ENCODE data around the gene KLK10. TPM values are rescaled to one million over a fixed set of nuclear protein-coding genes. Genes with fewer than 3 reads are reported as not detected.

KLK10 gene
- total RNA-seq, 1 experiment from 2014 or later: 33.6 TPM

DNA sequence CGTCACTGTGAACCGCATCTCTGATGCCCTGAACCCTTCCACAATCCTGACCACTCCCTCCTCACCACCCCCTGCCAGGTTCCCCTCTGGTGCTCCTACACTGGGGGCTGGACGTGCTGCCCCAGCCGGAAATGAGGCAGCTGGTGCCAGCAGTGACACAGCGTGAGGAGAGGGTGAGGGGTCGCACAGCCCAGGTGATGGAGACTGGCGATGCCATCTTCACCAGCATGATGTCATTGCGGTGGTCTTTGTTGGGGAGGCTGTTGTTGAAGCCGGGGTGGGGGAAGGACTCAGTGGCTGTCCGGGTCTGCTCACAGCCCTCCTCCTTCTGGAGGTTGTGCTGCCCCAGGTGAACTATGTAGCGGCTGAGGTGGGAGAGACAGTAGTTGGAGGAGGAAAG lies 4.4 kb upstream of the KLK10 start:
- Histone ChIP-seq H4K20me1 (ENCODE audit: insufficient read depth) (no peaks in the 10 kb centered on the region), H3K4me3 (replicated peaks in 1 of 2; ENCODE audit: low read depth in 1 of 2, low read length in 2 of 2) (no peak overlapping the region), H2AFZ (ENCODE audit: low read depth, low read length, poor library complexity, severe bottlenecking) (no peak overlapping the region), H3K9me2 (ENCODE audit: insufficient read depth) (no peaks in the 10 kb centered on the region), H3K36me3 (ENCODE audit: control insufficient read depth in 1 of 2, insufficient read depth in 2 of 2, low read length in 2 of 2) (no peaks in the 10 kb centered on the region), H3K4me2 (ENCODE audit: low read length) (no peak overlapping the region), H3K9ac (ENCODE audit: low read length) (no peak overlapping the region), H3K79me2 (ENCODE audit: insufficient read depth, low read length) (no peaks in the 10 kb centered on the region), H3K27me3 (ENCODE audit: insufficient read depth, low read length) (no peaks in the 10 kb centered on the region), H3K27ac (ENCODE audit: low read depth, low read length) (no peak overlapping the region), H3K9me3 (ENCODE audit: control insufficient read depth in 1 of 2, insufficient read depth in 1 of 2, low read depth in 1 of 2, low read length in 2 of 2) (no peaks in the 10 kb centered on the region), H3K4me1 (ENCODE audit: control insufficient read depth in 1 of 2, insufficient read depth in 2 of 2, low read length in 2 of 2) (peaks cover 13 to 37% of the 10 kb centered on the region in 2 experiments)
- ChIA-PET CTCF (no interaction called here), RAD21 (ENCODE audit: low non-redundant PET in 1 of 2, low total read pairs in 2 of 2, uncharacterized antibody in 2 of 2, unreplicated experiment in 2 of 2) (no interaction called here), POLR2A (no interaction called here)
- intact Hi-C loops (cut with micrococcal nuclease): no loop called here
- no peak for DNase-seq (ENCODE audit: low read depth, low spot score)
- TF ChIP-seq EZH2 (IDR thresholded peaks at IDR 0.05) (no peak), ZFX (IDR thresholded peaks at IDR 0.05) (no peak), POLR2A (IDR thresholded peaks at IDR 0.05; ENCODE audit: borderline replicate concordance, extremely low read depth, insufficient read depth, insufficient read length) (no peak), TCF7L2 (IDR thresholded peaks at IDR 0.05; ENCODE audit: borderline replicate concordance, extremely low read depth, insufficient read depth, insufficient read length) (no peak), SIN3A (IDR thresholded peaks at IDR 0.05; ENCODE audit: low read depth) (no peak), ELF1 (IDR thresholded peaks at IDR 0.05; ENCODE audit: borderline replicate concordance, low read depth) (no peak), POLR2AphosphoS5 (IDR thresholded peaks at IDR 0.05; ENCODE audit: low read depth, low read length) (no peak)
- TF ChIP-seq, protein P1, sequence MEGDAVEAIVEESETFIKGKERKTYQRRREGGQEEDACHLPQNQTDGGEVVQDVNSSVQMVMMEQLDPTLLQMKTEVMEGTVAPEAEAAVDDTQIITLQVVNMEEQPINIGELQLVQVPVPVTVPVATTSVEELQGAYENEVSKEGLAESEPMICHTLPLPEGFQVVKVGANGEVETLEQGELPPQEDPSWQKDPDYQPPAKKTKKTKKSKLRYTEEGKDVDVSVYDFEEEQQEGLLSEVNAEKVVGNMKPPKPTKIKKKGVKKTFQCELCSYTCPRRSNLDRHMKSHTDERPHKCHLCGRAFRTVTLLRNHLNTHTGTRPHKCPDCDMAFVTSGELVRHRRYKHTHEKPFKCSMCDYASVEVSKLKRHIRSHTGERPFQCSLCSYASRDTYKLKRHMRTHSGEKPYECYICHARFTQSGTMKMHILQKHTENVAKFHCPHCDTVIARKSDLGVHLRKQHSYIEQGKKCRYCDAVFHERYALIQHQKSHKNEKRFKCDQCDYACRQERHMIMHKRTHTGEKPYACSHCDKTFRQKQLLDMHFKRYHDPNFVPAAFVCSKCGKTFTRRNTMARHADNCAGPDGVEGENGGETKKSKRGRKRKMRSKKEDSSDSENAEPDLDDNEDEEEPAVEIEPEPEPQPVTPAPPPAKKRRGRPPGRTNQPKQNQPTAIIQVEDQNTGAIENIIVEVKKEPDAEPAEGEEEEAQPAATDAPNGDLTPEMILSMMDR (IDR thresholded peaks at IDR 0.05 in 2 of 3, conservative IDR thresholded peaks at IDR 0.05 in 1 of 3; ENCODE audit: borderline replicate concordance in 1 of 3, insufficient read depth in 1 of 3, low read depth in 2 of 3, low read length in 2 of 3): no peak
- ATAC-seq: no peak
- no TSS peak for BruUV-seq (replicated peaks)

DNA sequence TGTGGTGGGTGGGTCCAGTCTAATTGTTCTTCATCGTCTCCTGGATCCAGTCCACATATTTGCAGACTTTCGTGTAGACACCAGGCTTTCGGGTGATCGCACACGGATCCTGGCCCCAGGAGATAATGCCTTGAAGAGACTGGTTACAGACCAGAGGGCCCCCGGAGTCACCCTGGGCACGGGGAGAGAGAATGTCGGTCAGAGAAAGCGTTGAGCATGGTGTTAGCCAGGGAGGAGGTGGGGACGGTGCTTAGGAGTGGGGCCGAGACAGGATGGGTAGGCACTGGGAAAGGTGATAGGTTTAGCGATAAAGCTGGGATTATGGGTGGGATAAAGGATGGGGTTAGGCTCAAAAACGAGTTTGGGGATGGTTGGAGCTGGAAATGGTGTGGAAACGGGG lies 3.0 kb upstream of the KLK10 start:
- Histone ChIP-seq H3K27me3 (ENCODE audit: insufficient read depth, low read length) (no peaks in the 10 kb centered on the region), H3K4me3 (replicated peaks in 1 of 2; ENCODE audit: low read depth in 1 of 2, low read length in 2 of 2) (no peak overlapping the region), H3K9ac (ENCODE audit: low read length) (no peak overlapping the region), H3K4me2 (ENCODE audit: low read length) (no peak overlapping the region), H3K4me1 (ENCODE audit: control insufficient read depth in 1 of 2, insufficient read depth in 2 of 2, low read length in 2 of 2) (peaks cover 18 to 51% of the 10 kb centered on the region in 2 experiments), H3K36me3 (ENCODE audit: control insufficient read depth in 1 of 2, insufficient read depth in 2 of 2, low read length in 2 of 2) (no peaks in the 10 kb centered on the region), H3K9me3 (ENCODE audit: control insufficient read depth in 1 of 2, insufficient read depth in 1 of 2, low read depth in 1 of 2, low read length in 2 of 2) (no peaks in the 10 kb centered on the region), H3K79me2 (ENCODE audit: insufficient read depth, low read length) (no peaks in the 10 kb centered on the region), H2AFZ (ENCODE audit: low read depth, low read length, poor library complexity, severe bottlenecking) (no peak overlapping the region), H3K27ac (ENCODE audit: low read depth, low read length) (no peak overlapping the region), H3K9me2 (ENCODE audit: insufficient read depth) (no peaks in the 10 kb centered on the region), H4K20me1 (ENCODE audit: insufficient read depth) (no peaks in the 10 kb centered on the region)
- BruUV-seq (replicated peaks): no TSS peak
- DNase-seq (ENCODE audit: low read depth, low spot score) (no peak), ATAC-seq (no peak)
- intact Hi-C loops (cut with micrococcal nuclease): no loop called here
- TF ChIP-seq FOSL1 (IDR thresholded peaks at IDR 0.05; ENCODE audit: low read depth) (no peak), POLR2AphosphoS5 (IDR thresholded peaks at IDR 0.05; ENCODE audit: low read depth, low read length) (no peak), CEBPB (IDR thresholded peaks at IDR 0.05; ENCODE audit: low read depth) (no peak), ZNF274 (IDR thresholded peaks at IDR 0.05; ENCODE audit: low read depth, low read length) (no peak), POLR2A (IDR thresholded peaks at IDR 0.05; ENCODE audit: borderline replicate concordance, extremely low read depth, insufficient read depth, insufficient read length) (no peak), CBX3 (IDR thresholded peaks at IDR 0.05; ENCODE audit: low read depth) (no peak), SP1 (IDR thresholded peaks at IDR 0.05; ENCODE audit: low read depth) (no peak), RAD21 (IDR thresholded peaks at IDR 0.05; ENCODE audit: low read depth) (no peak), EGR1 (IDR thresholded peaks at IDR 0.05; ENCODE audit: low read depth) (no peak)
- TF ChIP-seq, protein P2, sequence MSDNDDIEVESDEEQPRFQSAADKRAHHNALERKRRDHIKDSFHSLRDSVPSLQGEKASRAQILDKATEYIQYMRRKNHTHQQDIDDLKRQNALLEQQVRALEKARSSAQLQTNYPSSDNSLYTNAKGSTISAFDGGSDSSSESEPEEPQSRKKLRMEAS (IDR thresholded peaks at IDR 0.05): no peak
- TF ChIP-seq, protein P3, sequence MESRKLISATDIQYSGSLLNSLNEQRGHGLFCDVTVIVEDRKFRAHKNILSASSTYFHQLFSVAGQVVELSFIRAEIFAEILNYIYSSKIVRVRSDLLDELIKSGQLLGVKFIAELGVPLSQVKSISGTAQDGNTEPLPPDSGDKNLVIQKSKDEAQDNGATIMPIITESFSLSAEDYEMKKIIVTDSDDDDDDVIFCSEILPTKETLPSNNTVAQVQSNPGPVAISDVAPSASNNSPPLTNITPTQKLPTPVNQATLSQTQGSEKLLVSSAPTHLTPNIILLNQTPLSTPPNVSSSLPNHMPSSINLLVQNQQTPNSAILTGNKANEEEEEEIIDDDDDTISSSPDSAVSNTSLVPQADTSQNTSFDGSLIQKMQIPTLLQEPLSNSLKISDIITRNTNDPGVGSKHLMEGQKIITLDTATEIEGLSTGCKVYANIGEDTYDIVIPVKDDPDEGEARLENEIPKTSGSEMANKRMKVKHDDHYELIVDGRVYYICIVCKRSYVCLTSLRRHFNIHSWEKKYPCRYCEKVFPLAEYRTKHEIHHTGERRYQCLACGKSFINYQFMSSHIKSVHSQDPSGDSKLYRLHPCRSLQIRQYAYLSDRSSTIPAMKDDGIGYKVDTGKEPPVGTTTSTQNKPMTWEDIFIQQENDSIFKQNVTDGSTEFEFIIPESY (IDR thresholded peaks at IDR 0.05; ENCODE audit: extremely low read depth, insufficient replicate concordance, low read length): no peak
- TF ChIP-seq, protein P4, sequence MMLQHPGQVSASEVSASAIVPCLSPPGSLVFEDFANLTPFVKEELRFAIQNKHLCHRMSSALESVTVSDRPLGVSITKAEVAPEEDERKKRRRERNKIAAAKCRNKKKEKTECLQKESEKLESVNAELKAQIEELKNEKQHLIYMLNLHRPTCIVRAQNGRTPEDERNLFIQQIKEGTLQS (IDR thresholded peaks at IDR 0.05): no peak
- ChIA-PET POLR2A (no interaction called here), RAD21 (ENCODE audit: low non-redundant PET in 1 of 2, low total read pairs in 2 of 2, uncharacterized antibody in 2 of 2, unreplicated experiment in 2 of 2) (no interaction called here), CTCF (interaction anchor here (2.3 to 7.3 kb wide), 2 partner anchors 72 to 100 kb away, joined by 9 to 140 read pairs; no protein-coding TSS in a partner anchor)
